PC-9 (cell line): ENCODE measurements around the gene PCSK9. TPM values are rescaled to one million over a fixed set of nuclear protein-coding genes. Genes with fewer than 3 reads are reported as not detected.
A peak's percentile ranks its signal among the peaks of the same experiment; 100 is the strongest.

Experiments
- Bru-seq: library from RNA; stranded (reverse); fragments of 400-500 nt; gene quantifications from one replicate; lab custom pipeline; 2021; lab: Mats Ljungman, UMichigan
- BruChase-seq, 2 experiments: library from RNA; stranded (reverse); fragments of 400-500 nt; gene quantifications; one replicate each; lab custom pipeline; 2021; lab: Mats Ljungman, UMichigan
- BruUV-seq: library from RNA; stranded (reverse); fragments of 400-500 nt; replicated peaks from 2 replicates; lab custom pipeline; 2021; lab: Mats Ljungman, UMichigan
- CTCF ChIA-PET: fragments of 300-600 bp; sonication (Branson Sonifier 250); formaldehyde crosslinking; loops from one replicate; lab custom pipeline; 2022; ENCODE audit warnings: antibody characterized with exemption; lab: Charles Lee
- POLR2A ChIA-PET: fragments of 300-600 bp; sonication (Branson Sonifier 250); formaldehyde crosslinking; loops from one replicate; lab custom pipeline; 2022; ENCODE audit warnings: antibody characterized with exemption; ENCODE audit not compliant: unreplicated experiment; lab: Charles Lee
- DNase-seq, 2 experiments: peaks; one replicate each; pipeline versions ENCODE4 v3.0.0 to v3.0.0-alpha.2; 2015 to 2022; ENCODE audit warnings: mixed read lengths in 1 of 2
- H2AFZ ChIP-seq: fragments of 200-600 bp; sonication (generic); 2 replicates; pipeline ENCODE4 v1.8.1; 2017; ENCODE audit warnings: antibody characterized with exemption
- H3F3A ChIP-seq: fragments of 200-600 bp; sonication (generic); 2 replicates; pipeline ENCODE4 v1.8.1; 2017; ENCODE audit warnings: antibody characterized with exemption, mild to moderate bottlenecking, low read depth; ENCODE audit not compliant: insufficient read depth
- H3K27ac ChIP-seq: fragments of 200-600 bp; sonication (generic); 2 replicates; pipeline ENCODE4 v1.6.1; 2016; ENCODE audit warnings: mixed run types
- H3K27me3 ChIP-seq: fragments of 200-600 bp; sonication (generic); 2 replicates; pipeline ENCODE4 v1.6.1; 2016; ENCODE audit warnings: low read depth, mixed run types; ENCODE audit not compliant: insufficient read depth
- H3K36me3 ChIP-seq: fragments of 200-600 bp; sonication (generic); 2 replicates; pipeline ENCODE4 v1.6.1; 2016; ENCODE audit warnings: low read depth, mixed run types
- H3K4me1 ChIP-seq: fragments of 200-600 bp; sonication (generic); replicated peaks from 2 replicates; pipeline ENCODE4 v1.6.1; 2016; ENCODE audit warnings: mixed run types; ENCODE audit not compliant: insufficient read depth
- H3K4me2 ChIP-seq: fragments of 200-600 bp; sonication (generic); 2 replicates; pipeline ENCODE4 v1.6.1; 2017; ENCODE audit warnings: mixed run types
- H3K4me3 ChIP-seq: fragments of 200-600 bp; sonication (generic); 2 replicates; pipeline ENCODE4 v1.6.1; 2016; ENCODE audit warnings: mixed run types
- H3K79me2 ChIP-seq: fragments of 200-600 bp; sonication (generic); 2 replicates; pipeline ENCODE4 v1.6.1; 2017; ENCODE audit warnings: low read depth, mixed run types
- H3K9me2 ChIP-seq: fragments of 200-600 bp; sonication (generic); 2 replicates; pipeline ENCODE4 v1.8.1; 2017; ENCODE audit warnings: mild to moderate bottlenecking; ENCODE audit not compliant: insufficient read depth
- H3K9me3 ChIP-seq: fragments of 200-600 bp; sonication (generic); 2 replicates; pipeline ENCODE4 v1.8.1; 2016; ENCODE audit warnings: low read depth; ENCODE audit not compliant: insufficient read depth
- H4K20me1 ChIP-seq: fragments of 200-600 bp; sonication (generic); 2 replicates; pipeline ENCODE4 v1.8.1; 2017; ENCODE audit not compliant: insufficient read depth
- EZH2 ChIP-seq: fragments of 200-600 bp; sonication (generic); IDR thresholded peaks from 2 replicates; pipeline ENCODE4 v1.8.0; 2017; ENCODE audit warnings: antibody characterized with exemption, low read depth
- intact Hi-C: fragments of 100-400 bp; cut with micrococcal nuclease; formaldehyde crosslinking; loops from one replicate; pipeline ENCODE4 v1.10.0; 2022; ENCODE audit not compliant: unreplicated experiment
- long read RNA-seq: library from polyadenylated mRNA; stranded (forward); transcript quantifications from one replicate; pipeline ENCODE4 v2.0.0, GENCODE V29; 2022
- total RNA-seq: library from RNA; stranded (reverse); gene quantifications from 2 replicates; pipeline ENCODE4 v1.2.3, GENCODE V29; 2021
- TF ChIP-seq, protein P1 (sequence below): fragments of 200-600 bp; sonication (generic); conservative IDR thresholded peaks from 2 replicates; pipeline ENCODE4 v1.6.1; 2017; ENCODE audit warnings: mixed run types, antibody characterized with exemption, mild to moderate bottlenecking, moderate library complexity

Gene PCSK9
- total RNA-seq (60.7 and 133 TPM in 2 replicates), Bru-seq, nascent RNA (percentile 73 among the genes with signal in this experiment), BruChase-seq, experiment 1, labeled RNA remaining after a 2-hour chase (percentile 69 among the genes with signal in this experiment), BruChase-seq, experiment 2, labeled RNA remaining after a 6-hour chase (percentile 85 among the genes with signal in this experiment)
- long read RNA-seq, transcript PCSK9-201 (12 exons, 3,637 nt) = major isoform, 155 of 217 reads
- long read RNA-seq, partial matches to known transcripts = 53 of 217 reads
- long read RNA-seq, other reads (novel, unspliced or antisense) = 9 of 217 reads

GRCh38 chr1:55039342-55040082 is at the start of gene PCSK9:
Gene PCSK9 (plus strand): TSS chr1:55039548. CDS start chr1:55039838, 290 bp downstream.
- POLR2A ChIA-PET = no interaction called here
- peak; percentile 75 to 76 for DNase-seq
- no TSS peak for BruUV-seq

DNA sequence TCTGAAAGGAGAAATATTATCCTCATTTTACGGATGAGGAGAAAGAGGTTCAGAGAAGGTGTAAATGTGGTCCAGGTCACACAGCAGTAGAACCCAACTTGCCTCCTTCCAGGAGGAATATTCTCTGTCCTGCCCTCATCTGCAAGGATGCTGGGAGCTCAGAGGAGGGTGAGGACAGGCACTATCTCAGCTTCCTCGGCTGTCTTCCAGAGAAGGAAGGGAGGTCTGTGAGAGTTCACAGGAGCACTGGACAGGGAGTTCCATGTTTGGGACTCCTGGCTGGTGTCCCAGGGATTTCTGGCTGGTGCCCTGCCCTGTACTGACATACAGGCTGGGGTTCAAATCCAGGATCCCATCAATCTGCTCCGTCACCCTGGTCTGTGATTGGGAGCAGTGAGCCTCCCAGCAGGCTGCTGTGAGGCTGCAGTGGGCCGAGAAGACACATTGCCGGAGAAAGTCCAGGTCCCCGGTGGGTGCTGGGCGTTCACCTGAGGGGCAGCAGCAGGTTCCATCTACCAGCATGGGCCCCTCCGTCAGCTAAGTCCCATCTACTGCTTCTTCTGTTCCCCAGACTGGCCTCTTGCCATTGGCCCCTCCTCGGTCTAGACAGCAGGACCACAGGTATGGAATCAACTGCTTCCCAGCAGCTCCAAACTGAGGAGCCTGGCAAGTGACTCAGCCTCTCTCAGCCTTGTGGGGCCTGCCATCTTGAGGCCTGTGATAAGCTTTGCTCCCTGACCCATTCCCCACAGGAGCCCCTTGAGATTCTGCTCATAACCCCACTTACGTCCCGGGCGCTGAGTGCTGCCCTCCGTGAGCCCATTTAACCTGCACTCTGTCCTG is 49.2 kb upstream of the PCSK9 start:
- H3K4me1 ChIP-seq = peaks cover 30% of the 10 kb centered on the region
- TF ChIP-seq, protein P1, sequence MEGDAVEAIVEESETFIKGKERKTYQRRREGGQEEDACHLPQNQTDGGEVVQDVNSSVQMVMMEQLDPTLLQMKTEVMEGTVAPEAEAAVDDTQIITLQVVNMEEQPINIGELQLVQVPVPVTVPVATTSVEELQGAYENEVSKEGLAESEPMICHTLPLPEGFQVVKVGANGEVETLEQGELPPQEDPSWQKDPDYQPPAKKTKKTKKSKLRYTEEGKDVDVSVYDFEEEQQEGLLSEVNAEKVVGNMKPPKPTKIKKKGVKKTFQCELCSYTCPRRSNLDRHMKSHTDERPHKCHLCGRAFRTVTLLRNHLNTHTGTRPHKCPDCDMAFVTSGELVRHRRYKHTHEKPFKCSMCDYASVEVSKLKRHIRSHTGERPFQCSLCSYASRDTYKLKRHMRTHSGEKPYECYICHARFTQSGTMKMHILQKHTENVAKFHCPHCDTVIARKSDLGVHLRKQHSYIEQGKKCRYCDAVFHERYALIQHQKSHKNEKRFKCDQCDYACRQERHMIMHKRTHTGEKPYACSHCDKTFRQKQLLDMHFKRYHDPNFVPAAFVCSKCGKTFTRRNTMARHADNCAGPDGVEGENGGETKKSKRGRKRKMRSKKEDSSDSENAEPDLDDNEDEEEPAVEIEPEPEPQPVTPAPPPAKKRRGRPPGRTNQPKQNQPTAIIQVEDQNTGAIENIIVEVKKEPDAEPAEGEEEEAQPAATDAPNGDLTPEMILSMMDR = no peak
- TF ChIP-seq EZH2 = no peak
- H2AFZ ChIP-seq = no peak overlapping the region
- no TSS peak for BruUV-seq
- peak overlapping the region; percentile 11; the same call in 1 of the 2 replicates for H3K4me2 ChIP-seq
- DNase-seq = no peak
- H3K36me3 ChIP-seq = no peaks in the 10 kb centered on the region
- H3K27me3 ChIP-seq = no peaks in the 10 kb centered on the region
- no peaks in the 10 kb centered on the region for H3K9me2 ChIP-seq
- no peaks in the 10 kb centered on the region for H4K20me1 ChIP-seq
- ChIA-PET POLR2A (no interaction called here), CTCF (interaction anchor here (0.7 to 2.6 kb wide), 5 partner anchors 12 to 199 kb away, joined by 3 to 13 read pairs (median 3); no protein-coding TSS in a partner anchor)
- H3K4me3 ChIP-seq = no peak overlapping the region
- intact Hi-C loops = loop anchor here (1.0 to 2.0 kb wide), 3 partner anchors 17 to 171 kb away; no protein-coding TSS in a partner anchor
- H3K9me3 ChIP-seq = no peaks in the 10 kb centered on the region
- no peak overlapping the region for H3K27ac ChIP-seq
- peaks cover 16% of the 10 kb centered on the region; the same call in 1 of the 2 replicates for H3F3A ChIP-seq
- H3K79me2 ChIP-seq = no peaks in the 10 kb centered on the region

More at GRCh38 chr1:55039342-55040082, at the start of gene PCSK9:
- Histone ChIP-seq H3K79me2 (peaks cover 17% of the 10 kb centered on the region), H3K4me3 (peak within 1 kb of the TSS; percentile 60), H3K36me3 (no peaks in the 10 kb centered on the region), H3K4me2 (peak within 1 kb of the TSS; percentile 85), H2AFZ (peak within 1 kb of the TSS; percentile 76), H3K27ac (no peak within 1 kb of the TSS), H3K9me3 (no peaks in the 10 kb centered on the region), H3K9me2 (no peaks in the 10 kb centered on the region), H3K4me1 (peaks cover 35% of the 10 kb centered on the region), H4K20me1 (no peaks in the 10 kb centered on the region), H3F3A (no peaks in the 10 kb centered on the region; the same call in 1 of the 2 replicates), H3K27me3 (no peaks in the 10 kb centered on the region)
- TF ChIP-seq, protein P1 = no peak
- TF ChIP-seq EZH2 = no peak
- CTCF ChIA-PET = interaction anchor here (0.6 kb wide), 1 partner anchor 18 kb away, joined by 3 read pairs; no protein-coding TSS in a partner anchor
- intact Hi-C loops = no loop called here
